ENCODE results near the gene APOC4. TPM values are rescaled to one million over a fixed set of nuclear protein-coding genes. Genes with fewer than 3 reads are reported as not detected.

Gene APOC4
- total RNA-seq, 1 experiment from 2014 or later: not detected

- Histone ChIP-seq H3K27ac (ENCODE audit: low read length) (no peak overlapping the region), H4K20me1 (ENCODE audit: low read length) (no peaks in the 10 kb centered on the region), H3K4me3 (ENCODE audit: low read length) (no peak overlapping the region), H3K9me3 (ENCODE audit: low read length) (no peaks in the 10 kb centered on the region), H3K4me2 (ENCODE audit: low read length) (no peak overlapping the region), H2AFZ (ENCODE audit: low read length) (no peak overlapping the region), H3K36me3 (ENCODE audit: low read depth, low read length) (no peaks in the 10 kb centered on the region; the same call in 1 of the 2 replicates), H3K4me1 (ENCODE audit: insufficient read depth, low read length) (no peaks in the 10 kb centered on the region), H3F3A (ENCODE audit: low read length, unreplicated experiment) (no peaks in the 10 kb centered on the region), H3K9me2 (replicated peaks; ENCODE audit: low read length) (no peaks in the 10 kb centered on the region), H3K27me3 (ENCODE audit: low read length) (no peaks in the 10 kb centered on the region), H3K79me2 (ENCODE audit: low read length) (no peaks in the 10 kb centered on the region), H3K9ac (ENCODE audit: low read length) (no peak overlapping the region)
- intact Hi-C loops (cut with micrococcal nuclease): no loop called here
- TF ChIP-seq CTCF (conservative IDR thresholded peaks at IDR 0.05; ENCODE audit: low read depth, low read length) (peak; percentile 86), EZH2phosphoT487 (IDR thresholded peaks at IDR 0.05; ENCODE audit: borderline replicate concordance, low read length) (no peak), EZH2 (IDR thresholded peaks at IDR 0.05; ENCODE audit: low read length, unreplicated experiment) (no peak)
- ATAC-seq: peak; percentile 57
- peak; percentile 50 for DNase-seq
- CTCF ChIA-PET: interaction anchor here (0.6 kb wide), 1 partner anchor 135 kb away, joined by 4 read pairs; the partner anchor contains the start of gene CLASRP
- no TSS peak for BruUV-seq (replicated peaks)
- POLR2A ChIA-PET (ENCODE audit: unreplicated experiment): no interaction called here
Measured at GRCh38 chr19:44903602-44904425, 38.2 kb upstream of the APOC4 start.

- peak; percentile 37; the same call in 1 of the 2 replicates for TF ChIP-seq CTCF (conservative IDR thresholded peaks at IDR 0.05; ENCODE audit: low read depth, low read length)
- no peak for TF ChIP-seq EZH2phosphoT487 (IDR thresholded peaks at IDR 0.05; ENCODE audit: borderline replicate concordance, low read length)
- ChIA-PET POLR2A (ENCODE audit: unreplicated experiment) (no interaction called here), CTCF (interaction anchor here (0.6 to 0.7 kb wide), 2 partner anchors 134 to 1307 kb away, joined by 4 to 6 read pairs; partner anchors contain the start of gene CLASRP)
- Histone ChIP-seq H3K27me3 (ENCODE audit: low read length) (no peaks in the 10 kb centered on the region), H3K4me2 (ENCODE audit: low read length) (no peak overlapping the region), H3K4me1 (ENCODE audit: insufficient read depth, low read length) (no peaks in the 10 kb centered on the region), H3K79me2 (ENCODE audit: low read length) (no peaks in the 10 kb centered on the region), H3F3A (ENCODE audit: low read length, unreplicated experiment) (no peaks in the 10 kb centered on the region), H3K4me3 (ENCODE audit: low read length) (no peak overlapping the region), H3K36me3 (ENCODE audit: low read depth, low read length) (no peaks in the 10 kb centered on the region; the same call in 1 of the 2 replicates), H3K9me3 (ENCODE audit: low read length) (no peaks in the 10 kb centered on the region), H3K9ac (ENCODE audit: low read length) (no peak overlapping the region), H2AFZ (ENCODE audit: low read length) (no peak overlapping the region), H3K27ac (ENCODE audit: low read length) (no peak overlapping the region), H3K9me2 (replicated peaks; ENCODE audit: low read length) (no peaks in the 10 kb centered on the region), H4K20me1 (ENCODE audit: low read length) (no peaks in the 10 kb centered on the region)
- ATAC-seq: no peak
- DNase-seq: no peak
- intact Hi-C loops (cut with micrococcal nuclease): no loop called here
- no TSS peak for BruUV-seq (replicated peaks)
Measured at GRCh38 chr19:44904426-44904994, 37.5 kb upstream of the APOC4 start.
